WTC11 (cell line): ENCODE measurements around the gene GDAP2.

Experiments
- ATF1 ChIP-seq: sonication (generic); formaldehyde crosslinking; IDR thresholded peaks from 2 replicates; pipeline ENCODE4 v1.8.1; 2023; ENCODE audit warnings: mild to moderate bottlenecking, moderate library complexity, missing genetic modification reagents
- GRHL2 ChIP-seq: fragments of 250-450 bp; sonication (Bioruptor Pico); IDR thresholded peaks from 2 replicates; pipeline ENCODE4 v1.8.0; 2022; ENCODE audit warnings: mild to moderate bottlenecking, moderate library complexity; ENCODE audit not compliant: insufficient replicate concordance, severe bottlenecking
- TCF7 ChIP-seq: sonication (generic); formaldehyde crosslinking; IDR thresholded peaks from 2 replicates; pipeline ENCODE4 v1.8.0; 2022; ENCODE audit warnings: mild to moderate bottlenecking, low read depth, missing genetic modification reagents, moderate library complexity
- TF ChIP-seq, protein P1 (sequence below): fragments of 200-600 bp; IDR thresholded peaks from 2 replicates; pipeline ENCODE4 v1.8.0; 2022; ENCODE audit warnings: antibody characterized with exemption

GRCh38 chr1:117967881-117968280 is 38.5 kb upstream of the GDAP2 start:
- TF ChIP-seq, protein P1, sequence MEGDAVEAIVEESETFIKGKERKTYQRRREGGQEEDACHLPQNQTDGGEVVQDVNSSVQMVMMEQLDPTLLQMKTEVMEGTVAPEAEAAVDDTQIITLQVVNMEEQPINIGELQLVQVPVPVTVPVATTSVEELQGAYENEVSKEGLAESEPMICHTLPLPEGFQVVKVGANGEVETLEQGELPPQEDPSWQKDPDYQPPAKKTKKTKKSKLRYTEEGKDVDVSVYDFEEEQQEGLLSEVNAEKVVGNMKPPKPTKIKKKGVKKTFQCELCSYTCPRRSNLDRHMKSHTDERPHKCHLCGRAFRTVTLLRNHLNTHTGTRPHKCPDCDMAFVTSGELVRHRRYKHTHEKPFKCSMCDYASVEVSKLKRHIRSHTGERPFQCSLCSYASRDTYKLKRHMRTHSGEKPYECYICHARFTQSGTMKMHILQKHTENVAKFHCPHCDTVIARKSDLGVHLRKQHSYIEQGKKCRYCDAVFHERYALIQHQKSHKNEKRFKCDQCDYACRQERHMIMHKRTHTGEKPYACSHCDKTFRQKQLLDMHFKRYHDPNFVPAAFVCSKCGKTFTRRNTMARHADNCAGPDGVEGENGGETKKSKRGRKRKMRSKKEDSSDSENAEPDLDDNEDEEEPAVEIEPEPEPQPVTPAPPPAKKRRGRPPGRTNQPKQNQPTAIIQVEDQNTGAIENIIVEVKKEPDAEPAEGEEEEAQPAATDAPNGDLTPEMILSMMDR = no peak
- no peak for TF ChIP-seq TCF7 (CRISPR knock-in tag)
- TF ChIP-seq GRHL2 (CRISPR knock-in tag) = no peak
- TF ChIP-seq ATF1 = no peak
